K562 (cell line): ENCODE measurements around the gene ARHGAP42. TPM values are rescaled to one million over a fixed set of nuclear protein-coding genes. Genes with fewer than 3 reads are reported as not detected.

Experiments used
- ATAC-seq: fragments of 200-7000 bp; cut with Tn5 transposase; 3 replicates; pipeline ENCODE4 v1.9.1; 2020; ENCODE audit warnings: moderate library complexity
- BruUV-seq: library from RNA; stranded (reverse); fragments of 400-500 nt; replicated peaks from 2 replicates; lab custom pipeline; 2021; lab: Mats Ljungman, UMichigan
- CTCF ChIA-PET: fragments of 300-600 bp; formaldehyde crosslinking; extraction: SDS; loops from one replicate; lab custom pipeline; 2021; ENCODE audit warnings: low intra/inter-chr PET ratio; lab: Yijun Ruan, JAX
- POLR2A ChIA-PET: fragments of 300-600, 350-650 bp; sonication (Branson Sonifier 250); formaldehyde crosslinking; extraction: SDS; loops from one replicate; lab custom pipeline; 2021; ENCODE audit warnings: antibody characterized with exemption, inconsistent platforms; lab: Yijun Ruan, JAX
- DNase-seq, 4 experiments: peaks; one replicate each; pipeline versions ENCODE4 v3.0.0 to v3.0.0-alpha.2; 2011 to 2018; ENCODE audit warnings: low spot score in 3 of 4, mixed read lengths in 3 of 4; ENCODE audit errors: extremely low read depth in 1 of 4
- FAIRE-seq: peaks from 2 replicates; lab custom pipeline; 2011; peaks lifted over from hg19 to GRCh38; lab: Jason Lieb, UNC
- H2AFZ ChIP-seq: 2 replicates; pipeline ENCODE4 v1.6.0; 2011; ENCODE audit warnings: low read depth, low read length, control low read depth, inconsistent platforms
- H3K27ac ChIP-seq: fragments of 200-600 bp; 3 replicates; pipeline ENCODE4 v1.8.0; 2011; ENCODE audit warnings: low read depth, mild to moderate bottlenecking, control low read depth, inconsistent platforms, low read length, moderate library complexity, mixed read lengths; ENCODE audit errors: extremely low read depth
- H3K27me3 ChIP-seq, 2 experiments: fragments of 300-600 bp in 1 of 2; 2 replicates in 1 of 2; 3 replicates in 1 of 2; pipeline versions ENCODE4 v1.6.0 to v1.8.0; 2011; ENCODE audit warnings: inconsistent platforms in 2 of 2, low read length in 2 of 2, mild to moderate bottlenecking in 1 of 2, mixed read lengths in 1 of 2, moderate library complexity in 1 of 2; ENCODE audit not compliant: control insufficient read depth in 2 of 2, insufficient read depth in 2 of 2
- H3K36me3 ChIP-seq: fragments of 300-600 bp; 3 replicates; pipeline ENCODE4 v1.8.0; 2011; ENCODE audit warnings: mild to moderate bottlenecking, low read length, inconsistent platforms; ENCODE audit not compliant: control insufficient read depth, insufficient read depth
- H3K4me1 ChIP-seq, 2 experiments: fragments of 200-600 bp in 1 of 2; replicated peaks in 1 of 2; 2 replicates in 1 of 2; 3 replicates in 1 of 2; pipeline versions ENCODE4 v1.5.1 to v1.8.0; 2011; ENCODE audit warnings: inconsistent platforms in 2 of 2, low read length in 2 of 2, mild to moderate bottlenecking in 1 of 2, mixed read lengths in 1 of 2, moderate library complexity in 1 of 2; ENCODE audit not compliant: control insufficient read depth in 2 of 2, insufficient read depth in 2 of 2
- H3K4me2 ChIP-seq: 2 replicates; pipeline ENCODE4 v1.6.1; 2011; ENCODE audit warnings: low read length, control low read depth, inconsistent platforms, mixed read lengths; ENCODE audit not compliant: insufficient read depth
- H3K4me3 ChIP-seq: fragments of 200-600 bp; sonication (generic), shearing (Covaris generic); 2 replicates; pipeline ENCODE4 v1.5.1; 2016; ENCODE audit warnings: control low read depth, inconsistent platforms
- H3K79me2 ChIP-seq: fragments of 200-600 bp; 3 replicates; pipeline ENCODE4 v1.8.0; 2011; ENCODE audit warnings: low read length, inconsistent platforms; ENCODE audit not compliant: control insufficient read depth, insufficient read depth
- H3K9ac ChIP-seq, 2 experiments: 2 replicates each; pipeline versions ENCODE4 v1.6.0 to v1.6.1; 2011; ENCODE audit warnings: low read depth in 2 of 2, low read length in 2 of 2, control low read depth in 1 of 2, inconsistent platforms in 1 of 2, mild to moderate bottlenecking in 1 of 2, mixed read lengths in 1 of 2; ENCODE audit not compliant: insufficient read depth in 1 of 2
- H3K9me1 ChIP-seq: one replicate; pipeline ENCODE4 v1.6.0; 2011; ENCODE audit warnings: inconsistent platforms, mild to moderate bottlenecking, low read length, moderate library complexity; ENCODE audit not compliant: control insufficient read depth, insufficient read depth
- H3K9me3 ChIP-seq: replicated peaks from 2 replicates; pipeline ENCODE4 v1.5.1; 2011; ENCODE audit warnings: low read depth, low read length, inconsistent platforms; ENCODE audit not compliant: control insufficient read depth, insufficient read depth
- H4K20me1 ChIP-seq: replicated peaks from 2 replicates; pipeline ENCODE4 v1.6.1; 2011; ENCODE audit warnings: low read length, inconsistent platforms, mixed read lengths; ENCODE audit not compliant: control insufficient read depth, insufficient read depth
- HDAC6 ChIP-seq: IDR thresholded peaks from 2 replicates; pipeline ENCODE4 v1.6.1; 2012; ENCODE audit warnings: low read depth, mild to moderate bottlenecking, control low read depth, inconsistent platforms, low read length, moderate library complexity
- MNT ChIP-seq, 2 experiments: fragments of 450-650 bp; conservative IDR thresholded peaks; 2 replicates each; pipeline ENCODE4 v1.6.1; 2017; ENCODE audit warnings: mild to moderate bottlenecking in 2 of 2, moderate library complexity in 2 of 2
- MYC ChIP-seq, 2 experiments: fragments of 250-450 bp in 1 of 2; sonication (Bioruptor Pico) in 1 of 2; IDR thresholded peaks; 2 replicates each; pipeline versions ENCODE4 v1.5.1 to v1.6.1; 2012 to 2021; ENCODE audit warnings: low read depth in 2 of 2, borderline replicate concordance in 1 of 2, improper control_type of control experiment in 1 of 2, low read length in 1 of 2, mild to moderate bottlenecking in 1 of 2, moderate library complexity in 1 of 2
- ZBED1 ChIP-seq: IDR thresholded peaks from 2 replicates; pipeline ENCODE4 v1.6.1; 2014
- WGBS: fragments of 100-300 bp; shearing (Covaris generic); methylation state at CpG from one replicate; pipeline ENCODE4 v1.1.6; 2016; ENCODE audit warnings: low coverage, mixed read lengths; ENCODE audit not compliant: insufficient coverage; ENCODE audit errors: missing lambda C conversion rate; 5-methylcytosine and 5-hydroxymethylcytosine counted together
- in situ Hi-C: fragments of 300-500 bp; cut with MboI; formaldehyde crosslinking; loops from 4 replicates; pipeline ENCODE4 v1.15.0; 2018; ENCODE audit warnings: inconsistent platforms, mixed read lengths
- intact Hi-C: fragments of 100-400 bp; cut with micrococcal nuclease; formaldehyde crosslinking; loops from 2 replicates; pipeline ENCODE4 v1.14.2; 2022
- polyA plus RNA-seq, 8 experiments: library from polyadenylated mRNA; depleted of rRNA in 4 of 8; stranded (reverse) in 5 of 8; unstranded in 3 of 8; fragments of >200 nt; fragmentation: Nextera tagmentation in 2 of 8; fragmentation: Illumina TruSeq in 1 of 8; extraction: Ambion mirVana in 2 of 8; extraction: Trizol in 1 of 8; gene quantifications; 2 replicates each; pipeline versions ENCODE4 v1.2.1 to v1.2.3, GENCODE V29; 2011 to 2014; ENCODE audit warnings: inconsistent platforms in 1 of 8, missing spikeins in 1 of 8
- total RNA-seq, 7 experiments: library from RNA; depleted of rRNA in 6 of 7; stranded (reverse); fragments of >200 nt in 6 of 7; fragmentation: Illumina TruSeq in 2 of 7; extraction: Trizol in 2 of 7; gene quantifications; 2 replicates each; pipeline versions ENCODE4 v1.2.1 to v1.2.3, GENCODE V29; 2011 to 2021; ENCODE audit warnings: low replicate concordance in 1 of 7

The ARHGAP42 gene
- total and polyA plus RNA-seq, 9 of the 15 experiments (the other 6 are each of a cell fraction or from before 2014, with no cell fraction given), result 0.95 to 6.1 (median 2.4) TPM

- in situ Hi-C loops (no loop called here), intact Hi-C loops (no loop called here)
- no peak overlapping the region for H3K9ac ChIP-seq
- no peak overlapping the region for H3K4me2 ChIP-seq
- no peak for FAIRE-seq
- no peak for TF ChIP-seq ZBED1
- no peak for TF ChIP-seq MNT (conservative IDR thresholded peaks at IDR 0.05)
- no peak for TF ChIP-seq MYC (IDR thresholded peaks at IDR 0.05; ENCODE audit: low read depth, low read length)
- no peak for TF ChIP-seq MYC (CRISPR knock-in tag; IDR thresholded peaks at IDR 0.05; ENCODE audit: borderline replicate concordance, low read depth)
- no peak for TF ChIP-seq HDAC6
- H3K36me3 ChIP-seq, result no peaks in the 10 kb centered on the region
- no peaks in the 10 kb centered on the region for H3K9me3 ChIP-seq
- CTCF ChIA-PET, result no interaction called here
- ATAC-seq, result no peak
- BruUV-seq, result no TSS peak
- POLR2A ChIA-PET, result no interaction called here
- H3K4me3 ChIP-seq, result no peak overlapping the region
- no peak overlapping the region for H3K27ac ChIP-seq
- H3K79me2 ChIP-seq, result no peaks in the 10 kb centered on the region
- H3K27me3 ChIP-seq, result no peaks in the 10 kb centered on the region
- DNase-seq, result no peak
- H4K20me1 ChIP-seq, result no peaks in the 10 kb centered on the region
- WGBS, result 44% methylated on average over 1 of the region's 1 CpG
- no peaks in the 10 kb centered on the region for H3K9me1 ChIP-seq
- no peak overlapping the region for H2AFZ ChIP-seq
- H3K4me1 ChIP-seq, result no peaks in the 10 kb centered on the region; a peak in 2 of 5 replicates
These were observed 9.3 kb upstream of the ARHGAP42 start for GRCh38 chr11:100677796-100678195.
